GM19324 (cell line): Measurements from ENCODE around the gene OMG.
"Not testable (repeated sequence)": the region's sequence is repeated elsewhere in the genome, so short reads cannot be mapped to it uniquely, and the experiment has no call there.

Experiments used
- ATAC-seq: cut with Tn5 transposase; IDR thresholded peaks from one replicate; pipeline ENCODE4 v1.9.1; 2021; ENCODE audit warnings: mild to moderate bottlenecking, moderate library complexity; ENCODE audit not compliant: unreplicated experiment, low FRiP score

Gene OMG

GRCh38 chr17:31269036-31269577 lies 27.9 kb downstream of the OMG start:
- no peak for ATAC-seq

- ATAC-seq: no peak
Measured at GRCh38 chr17:31266042-31266441, 31.0 kb downstream of the OMG start.

DNA sequence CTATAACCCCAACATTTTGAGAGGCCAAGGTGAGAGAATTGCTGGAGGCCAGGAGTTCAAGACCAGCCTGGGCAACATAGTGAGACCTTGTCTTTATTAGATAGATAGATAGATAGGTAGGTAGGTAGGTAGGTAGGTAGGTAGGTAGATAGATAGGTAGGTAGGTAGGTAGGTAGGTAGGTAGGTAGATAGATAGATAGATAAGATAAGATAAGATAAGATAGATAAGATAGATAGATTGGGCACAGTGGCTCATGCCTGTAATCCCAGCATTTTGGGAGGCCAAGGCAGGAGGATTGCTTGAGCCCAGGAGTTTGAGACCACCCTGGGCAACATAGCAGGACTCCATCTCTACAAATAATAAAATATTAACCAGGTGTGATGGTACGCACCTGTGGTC lies 34.1 kb downstream of the OMG start:
- not testable (repeated sequence) for ATAC-seq

DNA sequence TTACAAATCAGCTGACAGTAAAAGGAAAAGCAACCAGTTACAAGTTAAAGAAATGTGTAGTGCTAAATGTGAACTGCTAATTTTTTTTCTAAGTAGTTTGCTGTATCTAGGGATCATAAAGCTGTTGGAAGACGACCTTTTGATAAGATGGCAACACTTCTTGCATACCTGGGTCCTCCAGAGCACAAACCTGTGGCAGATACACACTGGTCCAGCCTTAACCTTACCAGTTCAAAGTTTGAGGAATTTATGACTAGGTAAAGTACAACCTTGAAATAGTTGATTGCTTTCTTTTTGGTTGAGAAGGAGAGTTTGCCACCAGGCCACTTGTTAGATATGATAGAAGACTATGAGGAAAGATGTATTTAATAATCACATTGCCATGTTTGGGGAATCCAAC lies 35.4 kb downstream of the OMG start:
- no peak for ATAC-seq

- ATAC-seq: no peak
Measured at GRCh38 chr17:31260151-31260550, 36.9 kb downstream of the OMG start.

DNA sequence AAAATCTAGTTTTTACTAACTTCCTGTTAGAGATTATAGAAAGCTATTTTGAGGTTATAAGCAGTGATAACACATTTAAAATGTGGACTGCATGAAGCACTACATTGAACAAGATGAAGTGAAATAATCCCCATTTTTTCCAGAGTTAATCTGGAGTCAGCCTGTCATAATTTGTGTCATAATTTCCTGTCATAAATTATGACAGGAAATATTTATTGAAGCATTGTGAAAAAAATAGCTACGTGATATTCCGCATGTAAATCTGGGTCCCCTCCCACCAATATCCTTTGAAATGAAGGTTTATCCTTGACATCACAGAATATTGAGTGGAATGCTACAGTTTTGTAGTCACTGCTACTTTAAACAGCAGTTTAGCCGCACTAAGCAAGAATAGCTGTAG lies 40.1 kb downstream of the OMG start:
- ATAC-seq: no peak

DNA sequence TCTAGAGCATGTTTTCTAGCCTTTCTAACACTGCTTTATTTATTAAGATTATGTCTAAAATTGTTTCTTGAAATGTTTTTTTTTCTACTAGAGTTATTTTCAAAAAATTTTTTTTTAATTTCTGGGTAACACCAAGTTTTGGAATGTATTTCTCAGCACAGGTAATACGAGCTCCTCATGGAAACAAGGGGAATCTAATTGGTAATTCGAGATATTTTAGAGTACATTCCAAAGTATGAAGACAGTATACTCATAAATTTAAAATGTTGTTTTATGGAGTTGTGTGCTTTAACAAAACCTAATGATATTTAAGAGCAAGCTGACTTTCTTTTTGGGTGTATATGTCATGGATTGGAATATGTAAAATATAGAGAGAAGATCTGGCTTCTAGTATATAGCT lies 42.4 kb downstream of the OMG start:
- ATAC-seq: no peak

DNA sequence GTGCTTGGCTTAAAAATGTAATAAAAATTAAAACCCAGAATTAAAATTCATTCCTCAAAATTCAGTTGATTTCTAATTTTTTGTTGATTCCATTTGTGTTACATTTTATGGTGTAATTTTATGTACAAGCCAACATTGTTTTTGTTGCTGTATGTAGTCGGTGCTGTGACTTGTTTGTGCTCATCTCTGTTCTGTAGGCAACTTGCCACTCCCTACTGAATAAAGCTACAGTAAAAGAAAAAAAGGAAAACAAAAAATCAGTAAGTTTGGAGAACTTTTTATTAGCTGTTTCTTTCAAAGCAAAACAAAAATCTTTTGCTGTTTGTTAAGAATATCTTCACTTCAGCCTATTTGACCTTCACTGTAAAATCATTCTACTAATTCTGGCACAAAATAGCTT lies 44.3 kb downstream of the OMG start:
- ATAC-seq: no peak

- no peak for ATAC-seq
Measured at GRCh38 chr17:31251970-31252328, 45.1 kb downstream of the OMG start.

DNA sequence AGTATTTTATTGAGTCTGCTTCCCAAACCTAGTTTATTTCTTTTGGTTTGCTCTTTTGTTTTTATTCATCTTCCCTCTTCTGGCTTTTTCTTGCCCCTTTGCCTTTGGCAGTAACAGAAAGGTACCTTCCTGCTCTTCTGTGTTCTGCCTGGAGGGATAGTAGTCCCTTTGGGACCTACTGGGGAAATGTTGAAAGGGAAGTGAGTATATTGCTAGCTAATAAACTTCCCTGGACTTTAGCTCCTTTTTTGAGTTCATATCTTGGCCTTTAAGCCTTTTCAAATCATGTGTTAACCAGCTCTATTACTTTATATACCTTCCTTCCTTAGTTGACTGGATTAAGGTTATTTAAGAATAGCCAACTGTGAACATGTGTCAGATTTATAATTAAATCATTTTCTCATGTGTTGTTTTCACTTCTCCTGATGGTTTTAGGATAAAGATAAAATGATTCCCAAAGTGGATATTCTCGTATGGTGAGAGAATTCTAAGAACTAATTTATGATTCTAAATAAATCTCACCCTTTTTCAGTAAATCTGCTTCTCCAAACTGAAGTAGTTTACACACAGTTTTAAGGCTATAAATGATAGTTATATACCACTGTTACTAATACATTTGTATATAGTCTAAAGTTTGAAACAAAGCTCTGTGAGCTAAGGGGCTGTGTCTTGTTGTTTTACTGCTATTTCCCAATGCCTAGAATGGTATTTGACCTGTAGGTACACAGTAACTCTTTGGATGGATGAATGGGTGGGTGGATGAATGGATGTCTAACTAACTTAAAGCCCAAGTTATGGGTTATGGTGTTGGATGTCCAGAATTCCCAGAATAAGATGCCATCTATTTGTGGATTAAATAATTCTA lies 45.7 kb downstream of the OMG start:
- no peak for ATAC-seq

- peak; percentile 54 for ATAC-seq
Measured at GRCh38 chr17:31250229-31250628, 46.8 kb downstream of the OMG start.

DNA sequence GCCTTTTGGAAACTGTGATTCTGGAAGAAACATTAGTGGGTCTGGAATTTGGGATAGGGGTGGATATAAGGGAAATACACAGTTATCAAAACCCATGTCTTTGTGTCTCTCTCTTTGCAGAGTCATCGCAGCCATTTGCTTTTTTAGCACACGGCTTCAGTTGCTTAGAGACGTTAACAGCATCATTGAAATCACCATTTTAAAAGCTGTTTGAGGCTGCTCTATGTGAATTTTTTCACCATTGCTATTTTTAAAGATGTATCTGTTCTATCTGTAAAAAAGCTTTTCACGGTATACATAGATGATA lies 47.3 kb downstream of the OMG start:
- no peak for ATAC-seq

GRCh38 chr17:31248986-31249834 lies 47.8 kb downstream of the OMG start:
- ATAC-seq: no peak
